Body of pancreas (tissue), 4 donors: Measurements from ENCODE around the gene ATP11A. TPM values are rescaled to one million over a fixed set of nuclear protein-coding genes. Genes with fewer than 3 reads are reported as not detected.

Source experiments
- ATAC-seq: fragments of 150-250 bp; one replicate; pipeline ENCODE4 v1.9.1; 2016
- DNase-seq, 4 donors: peaks; one replicate each; pipeline ENCODE4 v3.0.0-alpha.2; 2019
- H3K27ac ChIP-seq, 4 donors: fragments of 200-600 bp; sonication (generic); 1 replicate in 3 of 4; 2 replicates in 1 of 4; pipeline versions ENCODE4 v1.5.1 to v1.6.1; 2016 to 2019; ENCODE audit warnings: mild to moderate bottlenecking in 1 of 4, mixed read lengths in 1 of 4, moderate library complexity in 1 of 4
- H3K27me3 ChIP-seq, 2 donors: fragments of 200-600 bp; sonication (generic); one replicate each; pipeline ENCODE4 v1.6.0; 2016; ENCODE audit warnings: mild to moderate bottlenecking in 1 of 2
- H3K36me3 ChIP-seq, 2 donors: fragments of 200-600 bp; sonication (generic); replicated peaks in 1 of 2; 2 replicates each; pipeline ENCODE4 v1.5.1; 2016; ENCODE audit warnings: low read depth in 2 of 2; ENCODE audit not compliant: insufficient read depth in 1 of 2
- H3K4me1 ChIP-seq: fragments of 200-600 bp; sonication (generic); one replicate; pipeline ENCODE4 v1.6.0; 2016
- H3K4me3 ChIP-seq, 2 donors: fragments of 200-600 bp; sonication (generic); 1 replicate in 1 of 2; 2 replicates in 1 of 2; pipeline ENCODE4 v1.5.1; 2016 to 2019
- H3K9me3 ChIP-seq, 3 donors: fragments of 200-600 bp; sonication (generic); 1 replicate in 2 of 3; 2 replicates in 1 of 3; pipeline ENCODE4 v1.5.1; 2016
- CTCF ChIP-seq, 7 experiments: fragments of 450-650 bp in 4 of 7; fragments of 200-600 bp in 3 of 7; sonication (generic) in 3 of 7; IDR thresholded peaks; one replicate each; pipeline ENCODE4 v1.5.1; 2016 to 2019; ENCODE audit warnings: antibody characterized with exemption in 7 of 7
- POLR2A ChIP-seq, 3 donors: fragments of 450-650 bp; IDR thresholded peaks; one replicate each; pipeline ENCODE4 v1.6.1; 2016; ENCODE audit warnings: antibody characterized with exemption in 3 of 3, mild to moderate bottlenecking in 2 of 3
- WGBS, 2 donors: methylation state at CpG; one replicate each; pipeline ENCODE4 v1.1.5; 2017; 5-methylcytosine and 5-hydroxymethylcytosine counted together
- intact Hi-C: fragments of 100-400 bp; cut with DNase I; formaldehyde crosslinking; loops from one replicate; pipeline ENCODE4 v1.15.1; 2023
- total RNA-seq, 2 donors: library from RNA; depleted of rRNA; stranded (reverse); fragments of >200 nt; gene quantifications; one replicate each; pipeline ENCODE4 v1.1.0, GENCODE V29; 2016

Gene ATP11A
- total RNA-seq, 2 donors from 2014 or later = 24.1 to 33.9 TPM

DNA sequence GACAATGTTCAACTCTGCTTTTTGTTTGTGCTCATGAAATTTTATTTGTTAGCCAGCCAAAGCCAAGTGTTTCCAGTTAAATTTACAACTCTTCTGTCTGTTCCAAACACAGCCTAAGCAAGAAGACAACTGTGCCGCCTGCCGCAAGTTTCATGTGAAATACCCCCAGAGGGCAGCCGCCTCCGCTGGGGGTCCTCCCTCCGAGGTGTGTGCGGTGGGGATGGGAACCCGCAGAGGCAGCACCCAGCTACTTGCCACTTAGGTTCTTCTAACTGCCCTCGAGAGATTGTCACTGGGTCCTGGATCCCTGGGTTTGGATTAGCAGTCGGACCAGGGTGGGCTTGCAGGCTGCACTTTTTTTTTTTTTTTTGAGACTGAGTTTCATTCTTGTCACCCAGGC is 28.5 kb downstream of the ATP11A start:
- H3K4me1 ChIP-seq = peaks cover 33% of the 10 kb centered on the region
- WGBS, 2 donors = 94 to 97% methylated on average over 7 to 9 of the region's 9 CpGs
- TF ChIP-seq POLR2A (IDR thresholded peaks at IDR 0.05) (no peak), CTCF (IDR thresholded peaks at IDR 0.05) (no peak)
- no peak for ATAC-seq
- no peak for DNase-seq
- H3K36me3 ChIP-seq = no peaks in the 10 kb centered on the region
- no peak overlapping the region for H3K27ac ChIP-seq
- intact Hi-C loops = no loop called here
- no peak overlapping the region for H3K4me3 ChIP-seq
- no peaks in the 10 kb centered on the region for H3K9me3 ChIP-seq
- no peaks in the 10 kb centered on the region for H3K27me3 ChIP-seq

DNA sequence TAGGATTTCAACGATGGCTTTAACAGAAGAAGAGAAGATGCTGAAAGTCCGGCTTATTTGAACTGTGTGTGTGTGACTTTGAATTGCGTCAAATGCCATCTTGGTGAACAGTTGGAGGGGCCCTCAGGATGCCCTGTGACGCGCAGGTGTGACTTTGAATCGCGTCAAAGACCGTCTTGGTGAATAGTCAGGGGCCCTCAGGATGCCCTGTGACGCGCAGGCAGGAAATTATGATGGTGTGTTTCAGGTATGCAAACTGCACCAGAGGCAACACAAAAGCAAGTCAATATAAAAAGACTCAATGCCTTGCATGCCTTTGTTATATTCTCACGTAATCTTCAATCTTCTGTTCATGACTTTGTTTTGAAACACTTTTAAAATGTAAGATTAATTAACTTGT is 29.2 kb downstream of the ATP11A start:
- intact Hi-C loops = no loop called here

GRCh38 chr13:112719556-112719955 is 29.7 kb downstream of the ATP11A start:
- H3K4me1 ChIP-seq = peaks cover 41% of the 10 kb centered on the region
- no peaks in the 10 kb centered on the region for H3K9me3 ChIP-seq
- TF ChIP-seq CTCF (IDR thresholded peaks at IDR 0.05) (no peak), POLR2A (IDR thresholded peaks at IDR 0.05) (no peak)
- peak overlapping the region in 1 of 4 donors; percentile 93 for H3K27ac ChIP-seq
- no peaks in the 10 kb centered on the region for H3K27me3 ChIP-seq
- intact Hi-C loops = no loop called here
- no peak for DNase-seq
- ATAC-seq = no peak
- H3K36me3 ChIP-seq = no peaks in the 10 kb centered on the region
- 80 to 95% methylated on average over 2 of the region's 2 CpGs for WGBS, 2 donors
- H3K4me3 ChIP-seq = no peak overlapping the region

More for the DNA sequence above, 29.2 kb downstream of the ATP11A start:
- H3K9me3 ChIP-seq = no peaks in the 10 kb centered on the region
- peaks cover 38% of the 10 kb centered on the region for H3K4me1 ChIP-seq
- H3K27me3 ChIP-seq = no peaks in the 10 kb centered on the region
- no peaks in the 10 kb centered on the region for H3K36me3 ChIP-seq
- H3K27ac ChIP-seq = peak overlapping the region in 1 of 4 donors; percentile 93
- 74 to 83% methylated on average over 11 of the region's 11 CpGs for WGBS, 2 donors
- no peak overlapping the region for H3K4me3 ChIP-seq
- TF ChIP-seq CTCF (IDR thresholded peaks at IDR 0.05) (no peak), POLR2A (IDR thresholded peaks at IDR 0.05) (no peak)
- ATAC-seq (no peak), DNase-seq (no peak)

DNA sequence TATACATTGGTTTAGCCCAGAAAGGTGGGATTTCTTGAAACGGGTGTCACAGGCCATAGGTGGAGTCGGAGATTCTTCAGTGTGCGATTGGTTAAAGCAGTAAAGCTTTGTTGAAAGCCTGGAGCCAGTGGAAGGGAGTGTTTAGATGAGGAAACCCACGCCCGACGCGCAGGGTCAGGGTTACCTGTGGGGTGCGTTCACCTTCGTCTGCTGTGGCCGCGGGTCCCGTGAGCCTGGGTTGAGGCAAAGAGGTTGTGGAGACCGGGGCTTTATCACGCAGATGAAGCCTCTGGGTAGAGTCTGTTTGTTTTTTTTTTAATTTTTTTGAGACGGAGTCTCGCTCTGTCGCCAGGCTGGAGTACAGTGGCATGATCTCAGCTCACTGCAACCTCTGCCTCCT is 30.4 kb downstream of the ATP11A start:
- H3K36me3 ChIP-seq = no peaks in the 10 kb centered on the region
- H3K4me1 ChIP-seq = peaks cover 48% of the 10 kb centered on the region
- intact Hi-C loops = no loop called here
- peak overlapping the region in 3 of 4 donors; percentile 87 to 93 (median 87) for H3K27ac ChIP-seq
- ATAC-seq (no peak), DNase-seq (no peak)
- H3K27me3 ChIP-seq = no peaks in the 10 kb centered on the region
- no peaks in the 10 kb centered on the region for H3K9me3 ChIP-seq
- 95 to 96% methylated on average over 17 of the region's 17 CpGs for WGBS, 2 donors
- TF ChIP-seq CTCF (IDR thresholded peaks at IDR 0.05) = no peak
- TF ChIP-seq POLR2A (IDR thresholded peaks at IDR 0.05) = no peak
- no peak overlapping the region for H3K4me3 ChIP-seq

DNA sequence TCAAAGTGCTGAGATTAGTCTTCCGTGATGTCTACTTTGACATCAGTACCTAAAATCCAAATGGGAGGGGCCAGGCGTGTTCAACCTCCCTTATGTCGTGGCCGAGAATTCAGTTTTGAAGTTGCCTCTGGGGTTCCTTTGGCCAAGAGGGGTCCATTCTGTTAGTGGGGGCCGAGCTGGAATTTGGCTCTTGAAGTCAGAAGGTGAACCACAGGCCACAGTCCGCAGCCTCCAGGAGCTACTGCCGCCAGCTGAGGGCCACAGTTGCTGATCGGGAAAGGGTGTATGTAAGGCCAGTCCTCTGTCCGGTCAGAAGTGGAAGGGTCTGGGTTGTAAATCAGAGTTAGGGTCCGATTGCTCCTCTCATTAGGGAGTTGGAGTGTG is 31.0 kb downstream of the ATP11A start:
- no peaks in the 10 kb centered on the region for H3K36me3 ChIP-seq
- H3K4me3 ChIP-seq = no peak overlapping the region
- peak overlapping the region; percentile 51 to 93 (median 87) for H3K27ac ChIP-seq
- 91 to 92% methylated on average over 10 of the region's 10 CpGs for WGBS, 2 donors
- intact Hi-C loops = no loop called here
- H3K4me1 ChIP-seq = peaks cover 51% of the 10 kb centered on the region
- DNase-seq (peak in 1 of 4 donors; percentile 7), ATAC-seq (no peak)
- TF ChIP-seq POLR2A (IDR thresholded peaks at IDR 0.05) = no peak
- no peak for TF ChIP-seq CTCF (IDR thresholded peaks at IDR 0.05)
- no peaks in the 10 kb centered on the region for H3K9me3 ChIP-seq
- no peaks in the 10 kb centered on the region for H3K27me3 ChIP-seq
